Endothelial cell of umbilical vein (primary cell): Measurements from ENCODE around the gene TGM1.

Experiments
- CTCF ChIP-seq, 2 donors: IDR thresholded peaks; 1 replicate in 1 of 2; 2 replicates in 1 of 2; pipeline ENCODE4 v1.5.1; 2011; ENCODE audit warnings: low read length in 2 of 2, mild to moderate bottlenecking in 2 of 2, moderate library complexity in 2 of 2, control low read depth in 1 of 2, inconsistent platforms in 1 of 2, low read depth in 1 of 2; ENCODE audit not compliant: insufficient read depth in 1 of 2; ENCODE audit errors: extremely low read depth in 1 of 2
- EZH2 ChIP-seq: IDR thresholded peaks from 2 replicates; pipeline ENCODE4 v1.6.1; 2012; ENCODE audit warnings: borderline replicate concordance, low read depth, mild to moderate bottlenecking, moderate library complexity, low read length, inconsistent platforms; ENCODE audit not compliant: severe bottlenecking
- JUN ChIP-seq: IDR thresholded peaks from 2 replicates; pipeline ENCODE4 v1.6.1; 2011; ENCODE audit warnings: borderline replicate concordance, low read depth; ENCODE audit not compliant: insufficient read length, insufficient read depth
- POLR2A ChIP-seq: IDR thresholded peaks from 2 replicates; pipeline ENCODE4 v1.6.1; 2012; ENCODE audit warnings: low read depth, mild to moderate bottlenecking, control low read depth, low read length
- POLR2AphosphoS5 ChIP-seq: IDR thresholded peaks from 2 replicates; pipeline ENCODE4 v1.6.1; 2012; ENCODE audit warnings: low read depth, mild to moderate bottlenecking, control low read depth, low read length, moderate library complexity; ENCODE audit not compliant: insufficient read depth
- TF ChIP-seq, protein P1 (sequence below): IDR thresholded peaks from 2 replicates; pipeline ENCODE4 v1.6.1; 2011; ENCODE audit not compliant: insufficient read depth, insufficient read length

DNA sequence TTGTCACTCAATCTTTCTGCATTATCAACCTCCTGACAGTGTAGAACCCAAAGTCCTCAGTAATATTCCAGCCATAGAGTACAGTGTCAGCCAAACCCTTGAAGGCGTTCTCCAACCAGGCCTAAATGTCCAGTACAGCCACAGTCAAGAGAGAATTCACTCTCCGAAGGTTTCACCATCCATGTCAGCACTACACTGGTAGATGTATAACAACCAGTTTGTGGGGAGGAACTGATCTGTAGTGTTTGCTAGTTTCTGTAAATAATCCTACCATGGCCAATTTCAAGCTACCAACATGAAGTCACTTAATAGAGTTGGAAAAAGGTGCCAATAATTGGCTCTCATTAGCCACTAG, 46.7 kb downstream of the TGM1 start:
- TF ChIP-seq CTCF (IDR thresholded peaks at IDR 0.05; ENCODE audit: extremely low read depth in 1 of 2, insufficient read depth in 1 of 2, low read depth in 1 of 2, low read length in 2 of 2) (no peak), JUN (no peak), EZH2 (no peak), POLR2AphosphoS5 (no peak), POLR2A (no peak)
- TF ChIP-seq, protein P1, sequence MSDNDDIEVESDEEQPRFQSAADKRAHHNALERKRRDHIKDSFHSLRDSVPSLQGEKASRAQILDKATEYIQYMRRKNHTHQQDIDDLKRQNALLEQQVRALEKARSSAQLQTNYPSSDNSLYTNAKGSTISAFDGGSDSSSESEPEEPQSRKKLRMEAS = no peak
